Activated CD8-positive, alpha-beta memory T cell treated with anti-CD3 and anti-CD28 coated beads for 4 hours (primary cell): ENCODE data around the gene LRRK2.
"Not testable (repeated sequence)": the region's sequence is repeated elsewhere in the genome, so short reads cannot be mapped to it uniquely, and the experiment has no call there.

Experiments
- DNase-seq, 2 donors: peaks; one replicate each; pipeline ENCODE4 v3.0.0-alpha.2; 2020; ENCODE audit warnings: low read depth in 2 of 2

LRRK2 gene

GRCh38 chr12:40224439-40225291 is at the start of gene LRRK2:
TSS of gene LRRK2 (plus strand) at chr12:40224997. CDS start at chr12:40225132, 135 bp downstream.
- DNase-seq, result peak; percentile 1 to 13

GRCh38 chr12:40175045-40175444 is 49.8 kb upstream of the LRRK2 start:
- no peak for DNase-seq

- no peak for DNase-seq
These were observed 49.3 kb upstream of the LRRK2 start for GRCh38 chr12:40175489-40175888.

GRCh38 chr12:40178701-40179100 is 46.1 kb upstream of the LRRK2 start:
- no peak for DNase-seq

GRCh38 chr12:40181490-40181889 is 43.3 kb upstream of the LRRK2 start:
- DNase-seq, result no peak

- no peak for DNase-seq
These were observed 41.1 kb upstream of the LRRK2 start for GRCh38 chr12:40183715-40184114.

- DNase-seq, result no peak
These were observed 40.1 kb upstream of the LRRK2 start for GRCh38 chr12:40184493-40185302.

GRCh38 chr12:40185303-40185693 is 39.5 kb upstream of the LRRK2 start:
- no peak for DNase-seq

GRCh38 chr12:40188558-40189320 is 36.1 kb upstream of the LRRK2 start:
- DNase-seq, result no peak

- DNase-seq, result no peak
These were observed 32.0 kb upstream of the LRRK2 start for GRCh38 chr12:40192704-40193255.

GRCh38 chr12:40194846-40195245 is 30.0 kb upstream of the LRRK2 start:
- no peak for DNase-seq

GRCh38 chr12:40197590-40197989 is 27.2 kb upstream of the LRRK2 start:
- DNase-seq, result no peak

- DNase-seq, result no peak
These were observed 26.2 kb upstream of the LRRK2 start for GRCh38 chr12:40198601-40199000.

- DNase-seq, result no peak
These were observed 22.4 kb upstream of the LRRK2 start for GRCh38 chr12:40202095-40203059.

- DNase-seq, result no peak
These were observed 21.8 kb upstream of the LRRK2 start for GRCh38 chr12:40203060-40203430.

- DNase-seq, result no peak
These were observed 20.5 kb upstream of the LRRK2 start for GRCh38 chr12:40204337-40204736.

GRCh38 chr12:40207551-40207950 is 17.2 kb upstream of the LRRK2 start:
- no peak for DNase-seq

- DNase-seq, result no peak
These were observed 15.9 kb upstream of the LRRK2 start for GRCh38 chr12:40208707-40209446.

GRCh38 chr12:40209886-40210285 is 14.9 kb upstream of the LRRK2 start:
- DNase-seq, result no peak

- DNase-seq, result not testable (repeated sequence)
These were observed 13.6 kb upstream of the LRRK2 start for GRCh38 chr12:40211186-40211585.
